ENCODE measurements around the gene EXOC3L4.

The EXOC3L4 gene

GRCh38 chr14:103101257-103101962 lies 6.9 kb downstream of the EXOC3L4 start:
- Histone ChIP-seq H3K9ac (no peak overlapping the region), H2AFZ (no peak overlapping the region), H3K79me2 (no peaks in the 10 kb centered on the region), H3K27me3 (ENCODE audit: control insufficient read depth, insufficient read depth, low read length) (peaks cover 3% of the 10 kb centered on the region), H3K9me3 (ENCODE audit: control insufficient read depth, low read length) (no peaks in the 10 kb centered on the region), H3K4me3 (ENCODE audit: low read depth, low read length) (no peak overlapping the region), H3K27ac (no peak overlapping the region), H3K4me1 (peaks cover 16% of the 10 kb centered on the region), H3K4me2 (ENCODE audit: low read length) (no peak overlapping the region), H3K36me3 (ENCODE audit: control insufficient read depth, insufficient read depth, low read length) (no peaks in the 10 kb centered on the region)
- TF ChIP-seq CTCF (IDR thresholded peaks at IDR 0.05) = no peak

- Histone ChIP-seq H3K36me3 (ENCODE audit: control insufficient read depth, insufficient read depth, low read length) (no peaks in the 10 kb centered on the region), H3K27ac (no peak overlapping the region), H2AFZ (no peak overlapping the region), H3K4me1 (peaks cover 16% of the 10 kb centered on the region), H3K9me3 (ENCODE audit: control insufficient read depth, low read length) (no peaks in the 10 kb centered on the region), H3K9ac (no peak overlapping the region), H3K27me3 (ENCODE audit: control insufficient read depth, insufficient read depth, low read length) (peaks cover 3% of the 10 kb centered on the region), H3K4me2 (ENCODE audit: low read length) (no peak overlapping the region), H3K4me3 (ENCODE audit: low read depth, low read length) (no peak overlapping the region), H3K79me2 (no peaks in the 10 kb centered on the region)
- no peak for TF ChIP-seq CTCF (IDR thresholded peaks at IDR 0.05)
Measured at GRCh38 chr14:103101963-103102688, 7.6 kb downstream of the EXOC3L4 start.

GRCh38 chr14:103102689-103103260 lies 8.2 kb downstream of the EXOC3L4 start:
- H3K27me3 ChIP-seq (ENCODE audit: control insufficient read depth, insufficient read depth, low read length) = peaks cover 3% of the 10 kb centered on the region
- H3K4me2 ChIP-seq (ENCODE audit: low read length) = no peak overlapping the region
- no peaks in the 10 kb centered on the region for H3K79me2 ChIP-seq
- H3K36me3 ChIP-seq (ENCODE audit: control insufficient read depth, insufficient read depth, low read length) = no peaks in the 10 kb centered on the region
- TF ChIP-seq CTCF (IDR thresholded peaks at IDR 0.05) = no peak
- H3K9ac ChIP-seq = no peak overlapping the region
- peaks cover 16% of the 10 kb centered on the region for H3K4me1 ChIP-seq
- no peak overlapping the region for H3K4me3 ChIP-seq (ENCODE audit: low read depth, low read length)
- H3K27ac ChIP-seq = no peak overlapping the region
- no peaks in the 10 kb centered on the region for H3K9me3 ChIP-seq (ENCODE audit: control insufficient read depth, low read length)
- H2AFZ ChIP-seq = no peak overlapping the region

- peak overlapping the region; percentile 84 for H3K4me2 ChIP-seq (ENCODE audit: low read length)
- peak overlapping the region; percentile 35 for H3K4me3 ChIP-seq (ENCODE audit: low read depth, low read length)
- peaks cover 16% of the 10 kb centered on the region for H3K4me1 ChIP-seq
- no peak overlapping the region for H3K9ac ChIP-seq
- H3K27ac ChIP-seq = no peak overlapping the region
- H3K27me3 ChIP-seq (ENCODE audit: control insufficient read depth, insufficient read depth, low read length) = peaks cover 3% of the 10 kb centered on the region
- no peaks in the 10 kb centered on the region for H3K9me3 ChIP-seq (ENCODE audit: control insufficient read depth, low read length)
- peak overlapping the region; percentile 76 for H2AFZ ChIP-seq
- no peaks in the 10 kb centered on the region for H3K36me3 ChIP-seq (ENCODE audit: control insufficient read depth, insufficient read depth, low read length)
- TF ChIP-seq CTCF (IDR thresholded peaks at IDR 0.05) = no peak
- no peaks in the 10 kb centered on the region for H3K79me2 ChIP-seq
Measured at GRCh38 chr14:103103461-103104388, 9.2 kb downstream of the EXOC3L4 start.
